IMR-90 (cell line): Measurements from ENCODE around the gene PTGES2. TPM values are rescaled to one million over a fixed set of nuclear protein-coding genes. Genes with fewer than 3 reads are reported as not detected.
A peak's percentile ranks its signal among the peaks of the same experiment; 100 is the strongest.
"Not testable (repeated sequence)": the region's sequence is repeated elsewhere in the genome, so short reads cannot be mapped to it uniquely, and the experiment has no call there.

Experiments
- ATAC-seq: fragments of 200-7000 bp; cut with Tn5 transposase; 2 replicates; pipeline ENCODE4 v1.9.1; 2020; ENCODE audit warnings: low read depth, mild to moderate bottlenecking, moderate library complexity
- BruUV-seq: library from RNA; stranded (reverse); fragments of 400-500 nt; replicated peaks from 2 replicates; lab custom pipeline; 2021; lab: Mats Ljungman, UMichigan
- CTCF ChIA-PET: fragments of 300-600 bp; formaldehyde crosslinking; extraction: SDS; loops from one replicate; lab custom pipeline; 2021; ENCODE audit warnings: antibody characterized with exemption; lab: Yijun Ruan, JAX
- POLR2A ChIA-PET: fragments of 300-600 bp; sonication (Branson Sonifier 250); formaldehyde crosslinking; loops from one replicate; lab custom pipeline; 2022; ENCODE audit warnings: antibody characterized with exemption; ENCODE audit not compliant: unreplicated experiment; lab: Charles Lee
- DNase-seq: peaks from one replicate; pipeline ENCODE4 v3.0.0; 2013
- H2AFZ ChIP-seq: replicated peaks from 2 replicates; pipeline ENCODE3; 2013; ENCODE audit warnings: low read length, mild to moderate bottlenecking; ENCODE audit not compliant: poor library complexity
- H2AK5ac ChIP-seq: 2 replicates; pipeline ENCODE4 v1.6.1; 2013; ENCODE audit warnings: low read depth, low read length, inconsistent platforms
- H2AK9ac ChIP-seq: replicated peaks from 2 replicates; pipeline ENCODE3; 2013; ENCODE audit warnings: mild to moderate bottlenecking, low read depth, low read length, moderate library complexity; ENCODE audit not compliant: poor library complexity
- H2BK120ac ChIP-seq: 2 replicates; pipeline ENCODE4 v1.6.1; 2013; ENCODE audit warnings: low read depth, low read length, inconsistent platforms
- H2BK15ac ChIP-seq: 3 replicates; pipeline ENCODE4 v1.6.1; 2013; ENCODE audit warnings: low read depth, low read length, inconsistent platforms
- H2BK20ac ChIP-seq: 2 replicates; pipeline ENCODE4 v1.6.1; 2013; ENCODE audit warnings: low read depth, mild to moderate bottlenecking, inconsistent platforms, low read length, moderate library complexity
- H2BK5ac ChIP-seq: 2 replicates; pipeline ENCODE4 v1.6.1; 2013; ENCODE audit warnings: mild to moderate bottlenecking, low read depth, low read length, inconsistent platforms; ENCODE audit not compliant: poor library complexity, severe bottlenecking
- H3K14ac ChIP-seq: replicated peaks from 2 replicates; pipeline ENCODE4 v1.6.1; 2013; ENCODE audit warnings: low read depth, low read length, inconsistent platforms
- H3K18ac ChIP-seq: 2 replicates; pipeline ENCODE4 v1.6.1; 2013; ENCODE audit warnings: low read depth, low read length, control low read depth
- H3K23ac ChIP-seq: 2 replicates; pipeline ENCODE4 v1.6.1; 2013; ENCODE audit warnings: low read depth, low read length, inconsistent platforms
- H3K27ac ChIP-seq: 2 replicates; pipeline ENCODE4 v1.5.1; 2013; ENCODE audit warnings: mild to moderate bottlenecking, control low read depth, low read length; ENCODE audit not compliant: insufficient read depth
- H3K27me3 ChIP-seq: 2 replicates; pipeline ENCODE4 v1.6.1; 2013; ENCODE audit warnings: low read length; ENCODE audit not compliant: control insufficient read depth, insufficient read depth
- H3K36me3 ChIP-seq: 2 replicates; pipeline ENCODE4 v1.6.1; 2013; ENCODE audit warnings: low read length, mixed read lengths; ENCODE audit not compliant: control insufficient read depth, insufficient read depth
- H3K4ac ChIP-seq: 2 replicates; pipeline ENCODE4 v1.6.1; 2013; ENCODE audit warnings: low read depth, low read length, inconsistent platforms
- H3K4me1 ChIP-seq: 2 replicates; pipeline ENCODE4 v1.6.1; 2013; ENCODE audit warnings: low read length, mixed read lengths; ENCODE audit not compliant: control insufficient read depth, insufficient read depth
- H3K4me2 ChIP-seq: 2 replicates; pipeline ENCODE4 v1.6.1; 2013; ENCODE audit warnings: low read depth, mild to moderate bottlenecking, control low read depth, low read length, moderate library complexity
- H3K4me3 ChIP-seq: 2 replicates; pipeline ENCODE4 v1.5.1; 2013; ENCODE audit warnings: low read depth, mild to moderate bottlenecking, control low read depth, low read length, moderate library complexity; ENCODE audit not compliant: insufficient read depth
- H3K56ac ChIP-seq: 2 replicates; pipeline ENCODE4 v1.6.1; 2013; ENCODE audit warnings: low read length, inconsistent platforms; ENCODE audit not compliant: insufficient read depth; ENCODE audit errors: extremely low read depth
- H3K79me1 ChIP-seq, 2 experiments: 2 replicates each; pipeline ENCODE4 v1.6.1; 2013; ENCODE audit warnings: low read length in 2 of 2, inconsistent platforms in 1 of 2, low read depth in 1 of 2
- H3K9ac ChIP-seq: 2 replicates; pipeline ENCODE4 v1.6.1; 2013; ENCODE audit warnings: low read depth, low read length, control low read depth
- H3K9me1 ChIP-seq: 2 replicates; pipeline ENCODE4 v1.6.1; 2013; ENCODE audit warnings: low read length, inconsistent platforms; ENCODE audit not compliant: insufficient read depth
- H3K9me3 ChIP-seq: 2 replicates; pipeline ENCODE4 v1.6.1; 2013; ENCODE audit warnings: low read length; ENCODE audit not compliant: control insufficient read depth, insufficient read depth
- H4K20me1 ChIP-seq: 2 replicates; pipeline ENCODE4 v1.6.1; 2013; ENCODE audit warnings: low read length, inconsistent platforms; ENCODE audit not compliant: insufficient read depth
- H4K5ac ChIP-seq: 2 replicates; pipeline ENCODE4 v1.6.1; 2013; ENCODE audit warnings: mild to moderate bottlenecking, low read depth, low read length, control low read depth
- H4K8ac ChIP-seq, 2 experiments: 2 replicates each; pipeline ENCODE4 v1.6.1; 2013; ENCODE audit warnings: low read depth in 2 of 2, low read length in 2 of 2, control low read depth in 1 of 2, inconsistent platforms in 1 of 2
- H4K91ac ChIP-seq: 2 replicates; pipeline ENCODE4 v1.6.1; 2013; ENCODE audit warnings: low read depth, low read length, inconsistent platforms; ENCODE audit not compliant: insufficient read depth
- BHLHE40 ChIP-seq: fragments of 150-350 bp; IDR thresholded peaks from 2 replicates; pipeline ENCODE4 v1.6.1; 2016; ENCODE audit warnings: mild to moderate bottlenecking, low read depth, low read length
- CEBPB ChIP-seq: IDR thresholded peaks from 2 replicates; pipeline ENCODE4 v1.6.1; 2012; ENCODE audit warnings: low read depth, low read length, improper control_type of control experiment
- FOS ChIP-seq: fragments of 150-350 bp; IDR thresholded peaks from 2 replicates; pipeline ENCODE4 v1.6.1; 2016; ENCODE audit warnings: low read depth, low read length
- POLR2A ChIP-seq: IDR thresholded peaks from 2 replicates; pipeline ENCODE4 v1.6.1; 2012; ENCODE audit warnings: mild to moderate bottlenecking, low read depth, low read length
- WGBS, 2 experiments: methylation state at CpG; one replicate each; pipeline versions ENCODE4 v1.1.5 to v1.1.7; 2013; ENCODE audit warnings: missing lambda C conversion rate in 2 of 2; ENCODE audit not compliant: insufficient read length in 1 of 2; ENCODE audit errors: extremely low coverage in 2 of 2; 5-methylcytosine and 5-hydroxymethylcytosine counted together
- dilution Hi-C: fragments of 300-500 bp; cut with HindIII; formaldehyde crosslinking; loops from one replicate; pipeline ENCODE4 v1.14.3; 2018; ENCODE audit warnings: low sequenced_read_pairs; ENCODE audit not compliant: unreplicated experiment
- in situ Hi-C: fragments of 300-500 bp; cut with MboI; formaldehyde crosslinking; loops from 3 replicates; pipeline ENCODE4 v1.14.3; 2019; ENCODE audit warnings: low sequenced_read_pairs, inconsistent platforms, mixed read lengths
- intact Hi-C: fragments of 100-400 bp; cut with micrococcal nuclease; formaldehyde crosslinking; loops from 2 replicates; pipeline ENCODE4 v1.10.0; 2022
- polyA plus RNA-seq, 3 experiments: library from polyadenylated mRNA; depleted of rRNA; stranded (reverse); fragments of >200 nt; gene quantifications; 2 replicates each; pipeline ENCODE4 v1.2.3, GENCODE V29; 2012; ENCODE audit warnings: low replicate concordance in 1 of 3
- total RNA-seq: library from RNA; depleted of rRNA; stranded (reverse); fragments of >200 nt; gene quantifications from 2 replicates; pipeline ENCODE4 v1.2.3, GENCODE V29; 2012

Gene PTGES2
- total and polyA plus RNA-seq, 2 of the 4 experiments (the other 2 are of a cell fraction), result 100 to 107 TPM

DNA sequence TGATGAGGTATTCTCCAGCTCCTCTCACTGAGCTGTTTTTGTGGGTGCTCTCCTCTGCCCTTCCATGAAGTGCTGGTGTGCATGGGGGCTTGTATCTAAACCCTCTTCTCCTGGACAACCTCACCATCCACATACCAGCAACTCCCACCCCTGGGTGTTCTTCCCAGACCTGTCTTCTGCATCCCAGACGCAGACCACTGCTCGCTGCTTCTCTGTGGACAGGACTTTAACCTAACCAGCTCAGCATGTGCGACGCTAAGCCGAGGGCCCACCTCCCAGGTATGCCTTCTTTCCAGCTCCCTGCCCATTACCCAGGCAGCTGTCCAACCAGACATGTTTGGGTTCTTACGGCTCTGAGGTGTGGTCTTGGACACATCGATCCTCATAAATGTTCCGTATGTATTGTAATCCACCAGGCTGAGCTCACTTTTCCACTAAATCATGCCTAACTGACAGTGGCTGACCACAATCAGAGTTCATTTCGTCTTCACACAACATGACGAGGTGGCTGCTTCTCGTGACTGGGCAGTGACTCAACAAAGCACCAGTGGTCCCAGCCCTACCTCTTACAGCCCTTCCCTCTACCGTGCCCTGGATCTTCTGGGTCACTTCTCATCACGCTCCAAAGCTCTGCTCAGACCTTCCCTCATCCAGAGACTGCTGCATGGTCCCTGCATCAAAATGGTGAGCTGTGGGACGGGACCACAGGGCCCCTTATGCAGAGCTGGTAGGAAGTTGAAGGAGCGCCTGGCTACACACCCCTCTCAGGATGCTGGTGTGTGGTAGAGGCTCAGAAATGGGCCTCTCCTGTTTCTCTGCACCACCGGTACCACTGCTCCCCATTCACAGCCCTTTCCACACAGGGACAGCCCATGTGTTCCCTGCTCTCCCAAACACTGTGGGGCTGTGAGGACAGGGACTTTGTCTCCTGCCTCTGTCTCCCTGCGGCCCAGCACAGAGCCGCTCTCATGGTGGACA, 9.6 kb upstream of the PTGES2 start:
- no peak overlapping the region for H3K23ac ChIP-seq
- intact Hi-C loops, result no loop called here
- H4K20me1 ChIP-seq, result 0 out of 2 replicates have a peak, but pooled peaks cover 4% of the 10 kb centered on the region
- no peak overlapping the region for H2BK20ac ChIP-seq
- ATAC-seq (peak; percentile 82), DNase-seq (peak; percentile 87)
- no peak overlapping the region for H3K9ac ChIP-seq
- H4K5ac ChIP-seq, result no peak overlapping the region
- no peak overlapping the region for H2AFZ ChIP-seq
- dilution Hi-C loops, result no loop called here
- H4K8ac ChIP-seq, result no peak overlapping the region
- H3K36me3 ChIP-seq, result no peaks in the 10 kb centered on the region
- no peak overlapping the region for H2BK5ac ChIP-seq
- H3K79me1 ChIP-seq, result no peaks in the 10 kb centered on the region
- peaks cover 10% of the 10 kb centered on the region for H3K27me3 ChIP-seq
- no peak overlapping the region for H2BK15ac ChIP-seq
- H3K18ac ChIP-seq, result no peak overlapping the region
- no peak overlapping the region for H3K27ac ChIP-seq
- H3K4me1 ChIP-seq, result peaks cover 6% of the 10 kb centered on the region
- CTCF ChIA-PET, result interaction anchor here (1.7 kb wide), 1 partner anchor 19 kb away, joined by 5 read pairs; no protein-coding TSS in a partner anchor
- peak overlapping the region; percentile 36 for H3K4ac ChIP-seq
- H2AK9ac ChIP-seq, result no peak overlapping the region
- peak overlapping the region; percentile 40; the same call in 1 of the 2 replicates for H4K91ac ChIP-seq
- POLR2A ChIA-PET, result no interaction called here
- 0 out of 2 replicates have a peak overlapping the region, but pooled peaks have one; percentile 16 for H2BK120ac ChIP-seq
- no peak overlapping the region for H3K56ac ChIP-seq
- no peak overlapping the region for H3K4me2 ChIP-seq
- no TSS peak for BruUV-seq
- H3K14ac ChIP-seq, result 0 out of 2 replicates have a peak overlapping the region, but pooled peaks have one; percentile 1
- in situ Hi-C loops, result no loop called here
- H2AK5ac ChIP-seq, result peak overlapping the region; percentile 49
- H3K9me1 ChIP-seq, result peaks cover 8% of the 10 kb centered on the region
- TF ChIP-seq FOS, result 0 out of 2 replicates have a peak, but pooled peaks have one; percentile 17
- peak; percentile 96 for TF ChIP-seq BHLHE40
- 0 out of 2 replicates have a peak, but pooled peaks have one; percentile 5 for TF ChIP-seq CEBPB
- no peak for TF ChIP-seq POLR2A
- H3K4me3 ChIP-seq, result no peak overlapping the region
- WGBS, 2 experiments, result 69% methylated on average over 7 of the region's 18 CpGs; no CpG with 5 or more reads in 1 of the 2 experiments
- H3K9me3 ChIP-seq, result no peaks in the 10 kb centered on the region; the same call in 1 of the 2 replicates

DNA sequence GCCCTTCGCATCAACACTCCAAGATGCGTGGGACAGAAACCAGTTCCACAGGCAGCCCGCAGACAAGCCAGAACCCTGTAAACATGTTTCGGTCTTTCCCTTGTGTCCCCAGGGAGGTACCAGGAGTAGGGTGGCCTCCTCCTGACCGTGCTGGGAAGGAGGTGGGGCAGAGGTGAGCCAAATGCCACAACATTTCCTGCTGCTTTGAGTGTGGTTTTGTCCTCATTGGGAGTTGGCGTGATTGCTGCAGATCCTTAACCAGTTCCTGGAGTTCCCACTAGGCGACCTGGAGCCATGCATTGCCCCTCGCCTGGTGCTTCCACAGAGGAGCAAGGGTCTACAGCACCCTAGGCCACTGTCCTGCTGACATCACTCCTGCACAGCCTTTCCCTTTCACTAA, 8.0 kb upstream of the PTGES2 start:
- H3K4me1 ChIP-seq, H4K8ac ChIP-seq, in situ Hi-C loops, H3K14ac ChIP-seq, H3K36me3 ChIP-seq, ATAC-seq, H2AK9ac ChIP-seq, H3K56ac ChIP-seq, DNase-seq, H3K4me2 ChIP-seq, H3K4me3 ChIP-seq, CTCF ChIA-PET, H2AK5ac ChIP-seq, H4K5ac ChIP-seq, H3K27ac ChIP-seq, H4K20me1 ChIP-seq, H3K18ac ChIP-seq, H3K79me1 ChIP-seq, intact Hi-C loops, H3K4ac ChIP-seq, H3K23ac ChIP-seq, H2AFZ ChIP-seq, dilution Hi-C loops, H3K9me1 ChIP-seq, H2BK20ac ChIP-seq, H3K9me3 ChIP-seq, H2BK120ac ChIP-seq, H2BK15ac ChIP-seq, H4K91ac ChIP-seq, H2BK5ac ChIP-seq, BruUV-seq, H3K9ac ChIP-seq, POLR2A ChIA-PET: not testable (repeated sequence)
- 33% methylated on average over 2 of the region's 8 CpGs; no CpG with 5 or more reads in 1 of the 2 experiments for WGBS, 2 experiments
- peaks cover 14% of the 10 kb centered on the region for H3K27me3 ChIP-seq
